Ascending aorta (tissue), 2 donors: ENCODE data around the gene ARL8B. TPM values are rescaled to one million over a fixed set of nuclear protein-coding genes. Genes with fewer than 3 reads are reported as not detected.
A peak's percentile ranks its signal among the peaks of the same experiment; 100 is the strongest.
"Not testable (repeated sequence)": the region's sequence is repeated elsewhere in the genome, so short reads cannot be mapped to it uniquely, and the experiment has no call there.

ENCODE experiments used
- DNase-seq, 2 donors: peaks; one replicate each; pipeline ENCODE4 v3.0.0-alpha.2; 2019; ENCODE audit warnings: low spot score in 2 of 2
- H3K27ac ChIP-seq, 2 donors: fragments of 200-600 bp; sonication (generic); one replicate each; pipeline ENCODE4 v1.5.1; 2016 to 2017; ENCODE audit warnings: mild to moderate bottlenecking in 1 of 2
- H3K27me3 ChIP-seq: fragments of 200-600 bp; sonication (generic); one replicate; pipeline ENCODE4 v1.5.1; 2017
- H3K36me3 ChIP-seq, 2 donors: fragments of 200-600 bp; sonication (generic); one replicate each; pipeline ENCODE4 v1.5.1; 2016
- H3K4me1 ChIP-seq, 2 donors: fragments of 200-600 bp; sonication (generic); one replicate each; pipeline ENCODE4 v1.5.1; 2016 to 2017; ENCODE audit warnings: mild to moderate bottlenecking in 1 of 2
- H3K4me3 ChIP-seq, 2 donors: fragments of 200-600 bp; sonication (generic); one replicate each; pipeline ENCODE4 v1.5.1; 2016 to 2017; ENCODE audit warnings: mild to moderate bottlenecking in 1 of 2
- H3K9me3 ChIP-seq, 2 donors: fragments of 200-600 bp; sonication (generic); one replicate each; pipeline ENCODE4 v1.5.1; 2016
- CTCF ChIP-seq, 3 experiments: fragments of 200-600 bp in 2 of 3; fragments of 450-650 bp in 1 of 3; sonication (generic) in 2 of 3; IDR thresholded peaks; one replicate each; pipeline ENCODE4 v1.5.1; 2016 to 2019; ENCODE audit warnings: antibody characterized with exemption in 3 of 3, mild to moderate bottlenecking in 1 of 3, moderate library complexity in 1 of 3
- intact Hi-C: fragments of 100-400 bp; cut with DNase I; formaldehyde crosslinking; loops from one replicate; pipeline ENCODE4 v1.15.1; 2023
- total RNA-seq: library from RNA; depleted of rRNA; stranded (reverse); fragments of >200 nt; gene quantifications from one replicate; pipeline ENCODE4 v1.1.0, GENCODE V29; 2016

ARL8B gene
- total RNA-seq: 6.4 TPM

- intact Hi-C loops: loop anchor here (1.0 to 5.0 kb wide), 4 partner anchors 65 to 820 kb away; partner anchors contain the start of genes BHLHE40, EDEM1 and SETMAR
- Histone ChIP-seq H3K36me3 (no peaks in the 10 kb centered on the region), H3K4me1 (peaks cover 0 to 25% of the 10 kb centered on the region in 2 donors), H3K4me3 (peak within 1 kb of the TSS; percentile 87 to 98), H3K9me3 (no peaks in the 10 kb centered on the region), H3K27me3 (no peaks in the 10 kb centered on the region), H3K27ac (peak within 1 kb of the TSS; percentile 92 to 93)
- peak; percentile 42 to 94 for DNase-seq
- peak; percentile 94 to 96 (median 94) for TF ChIP-seq CTCF (IDR thresholded peaks at IDR 0.05)
Measured at GRCh38 chr3:5122030-5122740, at the start of gene ARL8B. Gene ARL8B, plus strand, starts transcription at chr3:5122292. Its CDS starts 174 bp downstream, at chr3:5122466.

GRCh38 chr3:5073374-5074085 is 48.6 kb upstream of the ARL8B start:
- H3K36me3 ChIP-seq: no peaks in the 10 kb centered on the region
- no peaks in the 10 kb centered on the region for H3K27me3 ChIP-seq
- TF ChIP-seq CTCF (IDR thresholded peaks at IDR 0.05): no peak
- no peaks in the 10 kb centered on the region for H3K4me1 ChIP-seq
- no peak for DNase-seq
- no peaks in the 10 kb centered on the region for H3K9me3 ChIP-seq
- intact Hi-C loops: no loop called here
- no peak overlapping the region for H3K27ac ChIP-seq
- H3K4me3 ChIP-seq: no peak overlapping the region

- DNase-seq: no peak
Measured at GRCh38 chr3:5078151-5078550, 43.9 kb upstream of the ARL8B start.

GRCh38 chr3:5079761-5080160 is 42.3 kb upstream of the ARL8B start:
- Histone ChIP-seq H3K36me3 (no peaks in the 10 kb centered on the region), H3K27ac (no peak overlapping the region), H3K27me3 (no peaks in the 10 kb centered on the region), H3K4me1 (no peaks in the 10 kb centered on the region), H3K4me3 (no peak overlapping the region), H3K9me3 (no peaks in the 10 kb centered on the region)
- intact Hi-C loops: no loop called here
- DNase-seq: no peak
- no peak for TF ChIP-seq CTCF (IDR thresholded peaks at IDR 0.05)

More at GRCh38 chr3:5078151-5078550, 43.9 kb upstream of the ARL8B start:
- no peak for TF ChIP-seq CTCF (IDR thresholded peaks at IDR 0.05)
- H3K27me3 ChIP-seq: no peaks in the 10 kb centered on the region
- no peaks in the 10 kb centered on the region for H3K4me1 ChIP-seq
- no peak overlapping the region for H3K4me3 ChIP-seq
- H3K36me3 ChIP-seq: no peaks in the 10 kb centered on the region
- no peak overlapping the region for H3K27ac ChIP-seq
- H3K9me3 ChIP-seq: no peaks in the 10 kb centered on the region
- intact Hi-C loops: no loop called here

GRCh38 chr3:5080779-5081550 is 41.1 kb upstream of the ARL8B start:
- DNase-seq: no peak
- no peak for TF ChIP-seq CTCF (IDR thresholded peaks at IDR 0.05)
- H3K27ac ChIP-seq: no peak overlapping the region
- no peak overlapping the region for H3K4me3 ChIP-seq
- H3K27me3 ChIP-seq: no peaks in the 10 kb centered on the region
- H3K9me3 ChIP-seq: no peaks in the 10 kb centered on the region
- H3K4me1 ChIP-seq: no peaks in the 10 kb centered on the region
- no peaks in the 10 kb centered on the region for H3K36me3 ChIP-seq
- intact Hi-C loops: no loop called here

- H3K4me1 ChIP-seq, H3K27ac ChIP-seq, H3K27me3 ChIP-seq, H3K36me3 ChIP-seq, DNase-seq, H3K9me3 ChIP-seq, intact Hi-C loops, H3K4me3 ChIP-seq: not testable (repeated sequence)
Measured at GRCh38 chr3:5081973-5082788, 39.9 kb upstream of the ARL8B start.
